Upper lobe of left lung (tissue), 4 donors: Measurements from ENCODE around the gene GRHL1.

Experiments
- CTCF ChIP-seq, 6 experiments: fragments of 450-650 bp in 4 of 6; fragments of 200-600 bp in 2 of 6; sonication (generic) in 2 of 6; IDR thresholded peaks; one replicate each; pipeline ENCODE4 v1.5.1; 2016 to 2019; ENCODE audit warnings: antibody characterized with exemption in 6 of 6
- EP300 ChIP-seq, 4 donors: sonication (generic); formaldehyde crosslinking; IDR thresholded peaks; one replicate each; pipeline ENCODE4 v1.5.1; 2017; ENCODE audit warnings: antibody characterized with exemption in 4 of 4, control low read depth in 2 of 4
- POLR2A ChIP-seq, 4 donors: fragments of 450-650 bp; IDR thresholded peaks; one replicate each; pipeline ENCODE4 v1.5.1; 2016 to 2017; ENCODE audit warnings: antibody characterized with exemption in 4 of 4, mild to moderate bottlenecking in 2 of 4
- POLR2AphosphoS5 ChIP-seq, 2 donors: sonication (generic); formaldehyde crosslinking; IDR thresholded peaks; one replicate each; pipeline ENCODE4 v1.5.1; 2017; ENCODE audit warnings: antibody characterized with exemption in 2 of 2

DNA sequence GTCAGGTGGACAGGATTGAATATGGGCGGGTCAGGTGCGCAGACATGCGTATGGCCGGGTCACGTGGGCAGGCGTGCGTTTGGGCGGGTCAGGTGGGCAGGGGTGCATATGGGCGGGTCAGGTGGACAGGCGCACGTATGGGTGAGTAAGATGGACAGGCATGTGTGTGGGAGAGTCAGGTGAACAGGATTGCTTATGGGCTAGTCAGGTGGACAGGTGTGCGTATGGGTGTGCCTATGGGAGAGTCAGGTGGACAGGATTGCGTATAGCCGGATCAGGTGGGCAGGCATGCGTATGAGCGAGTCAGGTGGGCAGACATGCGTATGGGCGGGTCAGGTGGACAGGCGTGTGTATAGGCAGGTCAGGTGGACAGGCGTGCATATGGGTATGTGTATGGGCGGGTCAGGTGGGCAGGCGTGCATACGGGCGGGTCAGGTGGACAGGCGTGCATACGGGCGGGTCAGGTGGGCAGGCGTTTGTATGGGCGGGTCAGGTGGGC is 61.5 kb downstream of the GRHL1 start:
- no peak for TF ChIP-seq CTCF (IDR thresholded peaks at IDR 0.05)
- no peak for TF ChIP-seq EP300 (IDR thresholded peaks at IDR 0.05)
- no peak for TF ChIP-seq POLR2A (IDR thresholded peaks at IDR 0.05)
- no peak for TF ChIP-seq POLR2AphosphoS5 (IDR thresholded peaks at IDR 0.05)
